ENCODE data around the gene SEMA6B. TPM values are rescaled to one million over a fixed set of nuclear protein-coding genes. Genes with fewer than 3 reads are reported as not detected.
A peak's percentile ranks its signal among the peaks of the same experiment; 100 is the strongest.
"Not testable (repeated sequence)": the region's sequence is repeated elsewhere in the genome, so short reads cannot be mapped to it uniquely, and the experiment has no call there.

Gene SEMA6B
- total RNA-seq, 1 experiment from 2014 or later: 0.84 TPM

GRCh38 chr19:4550018-4550417 lies 9.5 kb downstream of the SEMA6B start:
- no peak for DNase-seq (ENCODE audit: low spot score)

GRCh38 chr19:4548238-4548584 lies 11.3 kb downstream of the SEMA6B start:
- DNase-seq (ENCODE audit: low spot score): no peak

- peak; percentile 23 for DNase-seq (ENCODE audit: low spot score)
Measured at GRCh38 chr19:4547303-4548237, 11.9 kb downstream of the SEMA6B start.

GRCh38 chr19:4543842-4544647 lies 15.4 kb downstream of the SEMA6B start:
- no peak for DNase-seq (ENCODE audit: low spot score)

GRCh38 chr19:4542896-4543841 lies 16.3 kb downstream of the SEMA6B start:
- no peak for DNase-seq (ENCODE audit: low spot score)

- not testable (repeated sequence) for DNase-seq (ENCODE audit: low spot score)
Measured at GRCh38 chr19:4541806-4542145, 17.7 kb downstream of the SEMA6B start.

- no peak for DNase-seq (ENCODE audit: low spot score)
Measured at GRCh38 chr19:4541114-4541805, 18.2 kb downstream of the SEMA6B start.

GRCh38 chr19:4539693-4540581 lies 19.5 kb downstream of the SEMA6B start, which contains the start of gene LRG1:
Gene LRG1, minus strand, starts transcription at chr19:4540036. Its CDS starts 23 bp downstream, at chr19:4540013.
- peak; percentile 82 for DNase-seq (ENCODE audit: low spot score)

GRCh38 chr19:4539169-4539692 lies 20.3 kb downstream of the SEMA6B start:
- no peak for DNase-seq (ENCODE audit: low spot score)

GRCh38 chr19:4538601-4538954 lies 20.9 kb downstream of the SEMA6B start:
- DNase-seq (ENCODE audit: low spot score): no peak

- no peak for DNase-seq (ENCODE audit: low spot score)
Measured at GRCh38 chr19:4537953-4538600, 21.4 kb downstream of the SEMA6B start.

GRCh38 chr19:4536798-4537197 lies 22.7 kb downstream of the SEMA6B start:
- no peak for DNase-seq (ENCODE audit: low spot score)

GRCh38 chr19:4534836-4535658 lies 24.4 kb downstream of the SEMA6B start, which contains the start of gene PLIN5:
Gene PLIN5, minus strand, starts transcription at chr19:4535224. Its CDS starts 1,150 bp downstream, at chr19:4534074.
- peak; percentile 80 for DNase-seq (ENCODE audit: low spot score)

GRCh38 chr19:4533835-4534424 lies 25.6 kb downstream of the SEMA6B start:
- no peak for DNase-seq (ENCODE audit: low spot score)

GRCh38 chr19:4533334-4533733 lies 26.1 kb downstream of the SEMA6B start:
- no peak for DNase-seq (ENCODE audit: low spot score)

- DNase-seq (ENCODE audit: low spot score): no peak
Measured at GRCh38 chr19:4531562-4532165, 27.8 kb downstream of the SEMA6B start.

- no peak for DNase-seq (ENCODE audit: low spot score)
Measured at GRCh38 chr19:4529924-4530522, 29.5 kb downstream of the SEMA6B start.

All from HT-29 (cell line).